K562 (cell line): Measurements from ENCODE around the gene LST1. TPM values are rescaled to one million over a fixed set of nuclear protein-coding genes. Genes with fewer than 3 reads are reported as not detected.

ENCODE experiments used
- ATF1 ChIP-seq, 2 experiments: fragments of 450-650 bp in 1 of 2; IDR thresholded peaks; 2 replicates each; pipeline ENCODE4 v1.6.1; 2016; ENCODE audit warnings: missing compliant biosample characterization in 1 of 2, missing genetic modification characterization in 1 of 2
- CHD4 ChIP-seq: fragments of 200-600 bp; sonication (generic); IDR thresholded peaks from 3 replicates; pipeline ENCODE4 v1.6.1; 2012; ENCODE audit warnings: low read depth, mild to moderate bottlenecking, mixed read lengths, low read length, inconsistent platforms; ENCODE audit not compliant: insufficient read depth, insufficient replicate concordance, poor library complexity, severe bottlenecking
- FIP1L1 ChIP-seq: fragments of 200-400 bp; formaldehyde crosslinking; IDR thresholded peaks from 2 replicates; pipeline ENCODE4 v1.6.1; 2018; ENCODE audit warnings: mild to moderate bottlenecking, low read depth, low read length; ENCODE audit not compliant: poor library complexity, severe bottlenecking
- FOXJ2 ChIP-seq: fragments of 200-800 bp; sonication (Bioruptor generic); IDR thresholded peaks from 2 replicates; pipeline ENCODE4 v1.6.1; 2016; ENCODE audit warnings: missing genetic modification characterization, missing compliant biosample characterization
- FOXM1 ChIP-seq, 2 experiments: fragments of 450-650 bp in 1 of 2; sonication (generic) in 1 of 2; formaldehyde crosslinking in 1 of 2; IDR thresholded peaks; 2 replicates each; pipeline versions ENCODE4 v1.6.1 to v1.9.0; 2017 to 2022; ENCODE audit warnings: low read depth in 2 of 2, mild to moderate bottlenecking in 2 of 2, missing genetic modification reagents in 1 of 2, moderate library complexity in 1 of 2
- HDAC3 ChIP-seq: fragments of 450-650 bp; IDR thresholded peaks from 2 replicates; pipeline ENCODE4 v1.6.1; 2018; ENCODE audit warnings: borderline replicate concordance, mild to moderate bottlenecking, moderate library complexity; ENCODE audit not compliant: partially characterized antibody
- HMG20A ChIP-seq: fragments of 450-650 bp; formaldehyde crosslinking; conservative IDR thresholded peaks from 2 replicates; pipeline ENCODE4 v1.4.0; 2020; ENCODE audit warnings: mild to moderate bottlenecking, mixed read lengths
- IRF2 ChIP-seq: sonication (generic); formaldehyde crosslinking; IDR thresholded peaks from 2 replicates; pipeline ENCODE4 v1.8.1; 2022; ENCODE audit warnings: mild to moderate bottlenecking, missing genetic modification reagents
- KAT2B ChIP-seq: IDR thresholded peaks from one replicate; pipeline ENCODE4 v1.6.1; 2012; ENCODE audit warnings: low read depth, mild to moderate bottlenecking, control low read depth, inconsistent platforms, low read length, moderate library complexity
- KLF16 ChIP-seq: IDR thresholded peaks from 2 replicates; pipeline ENCODE4 v1.6.1; 2016; ENCODE audit warnings: antibody characterized with exemption
- MTA3 ChIP-seq: fragments of 450-650 bp; formaldehyde crosslinking; IDR thresholded peaks from 2 replicates; pipeline ENCODE4 v1.6.1; 2017; ENCODE audit warnings: mild to moderate bottlenecking, borderline replicate concordance
- RFX7 ChIP-seq: fragments of 250-450 bp; sonication (Bioruptor Pico); IDR thresholded peaks from 2 replicates; pipeline ENCODE4 v1.5.1; 2021; ENCODE audit warnings: mild to moderate bottlenecking
- SMAD4 ChIP-seq: fragments of 250-450 bp; sonication (Bioruptor Pico); conservative IDR thresholded peaks from 2 replicates; pipeline ENCODE4 v1.8.0; 2021; ENCODE audit warnings: inconsistent platforms, mild to moderate bottlenecking, moderate library complexity
- SMC3 ChIP-seq: conservative IDR thresholded peaks from 2 replicates; pipeline ENCODE4 v1.6.1; 2011; ENCODE audit warnings: low read depth, low read length, improper control_type of control experiment; ENCODE audit not compliant: insufficient read depth
- SUPT5H ChIP-seq: fragments of 450-650 bp; IDR thresholded peaks from 2 replicates; pipeline ENCODE4 v1.6.1; 2016
- ZKSCAN3 ChIP-seq: fragments of 250-450 bp; sonication (Bioruptor Pico); IDR thresholded peaks from 2 replicates; pipeline ENCODE4 v1.4.0; 2020
- ZNF174 ChIP-seq: fragments of 250-450 bp; sonication (Bioruptor Pico); IDR thresholded peaks from 2 replicates; pipeline ENCODE4 v1.4.0; 2020; ENCODE audit warnings: mild to moderate bottlenecking
- polyA plus RNA-seq, 8 experiments: library from polyadenylated mRNA; depleted of rRNA in 4 of 8; stranded (reverse) in 5 of 8; unstranded in 3 of 8; fragments of >200 nt; fragmentation: Nextera tagmentation in 2 of 8; fragmentation: Illumina TruSeq in 1 of 8; extraction: Ambion mirVana in 2 of 8; extraction: Trizol in 1 of 8; gene quantifications; 2 replicates each; pipeline versions ENCODE4 v1.2.1 to v1.2.3, GENCODE V29; 2011 to 2014; ENCODE audit warnings: inconsistent platforms in 1 of 8, missing spikeins in 1 of 8
- total RNA-seq, 7 experiments: library from RNA; depleted of rRNA in 6 of 7; stranded (reverse); fragments of >200 nt in 6 of 7; fragmentation: Illumina TruSeq in 2 of 7; extraction: Trizol in 2 of 7; gene quantifications; 2 replicates each; pipeline versions ENCODE4 v1.2.1 to v1.2.3, GENCODE V29; 2011 to 2021; ENCODE audit warnings: low replicate concordance in 1 of 7
- TF ChIP-seq, protein P1 (sequence below): IDR thresholded peaks from 3 replicates; pipeline ENCODE4 v1.6.1; 2011; ENCODE audit warnings: borderline replicate concordance, mild to moderate bottlenecking, moderate library complexity; ENCODE audit not compliant: insufficient read length; ENCODE audit errors: extremely low read depth
- TF ChIP-seq, protein P2 (sequence below): sonication (generic); formaldehyde crosslinking; IDR thresholded peaks from 2 replicates; pipeline ENCODE4 v1.8.0; 2022; ENCODE audit warnings: mild to moderate bottlenecking, missing genetic modification reagents, borderline replicate concordance

LST1 gene
- total and polyA plus RNA-seq, 9 of the 15 experiments (the other 6 are each of a cell fraction or from before 2014, with no cell fraction given) = 0.82 to 7.8 (median 1.7) TPM

DNA sequence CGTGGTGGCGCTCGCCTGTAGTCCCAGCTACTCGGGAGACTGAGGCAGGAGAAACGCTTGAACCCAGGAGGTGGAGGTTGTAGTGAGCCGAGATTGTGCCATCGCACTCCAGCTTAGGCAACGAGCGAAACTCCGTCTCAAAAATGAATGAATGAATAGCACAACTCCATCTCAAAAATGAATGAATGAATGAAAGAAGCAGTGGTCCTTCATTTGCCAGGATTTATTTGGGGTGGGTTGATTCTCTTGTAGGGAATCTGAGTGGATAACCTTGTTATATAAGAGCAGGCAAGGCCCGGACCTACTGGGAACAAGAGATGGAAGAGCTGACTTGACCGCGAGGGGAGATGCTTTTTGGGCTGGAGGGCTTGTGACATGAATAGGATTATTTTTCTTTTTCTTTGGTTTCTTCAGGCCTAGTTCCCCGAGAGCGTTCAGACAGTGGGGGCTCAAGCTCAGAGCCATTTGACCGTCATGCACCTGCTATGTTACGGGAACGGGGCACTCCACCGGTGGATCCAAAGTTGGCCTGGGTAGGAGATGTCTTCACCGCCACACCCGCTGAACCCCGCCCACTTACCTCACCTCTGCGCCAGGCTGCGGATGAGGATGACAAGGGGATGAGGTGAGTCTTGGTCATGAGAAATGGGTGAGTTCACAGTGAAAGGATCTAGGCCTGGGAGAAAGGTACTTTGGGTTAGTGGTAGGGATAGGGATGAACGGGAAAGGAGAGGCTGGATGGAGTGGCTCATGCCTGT is 44.3 kb downstream of the LST1 start (continued):
- TF ChIP-seq FOXM1 (IDR thresholded peaks at IDR 0.05; ENCODE audit: low read depth) (no peak), FOXM1 (CRISPR knock-in tag; IDR thresholded peaks at IDR 0.05; ENCODE audit: low read depth) (no peak), HDAC3 (no peak), KAT2B (no peak), FOXJ2 (tag) (no peak), SMC3 (no peak), MTA3 (no peak), RFX7 (CRISPR knock-in tag) (no peak), HMG20A (CRISPR knock-in tag) (no peak), KLF16 (no peak), FIP1L1 (no peak), SMAD4 (no peak), ATF1 (CRISPR knock-in tag; IDR thresholded peaks at IDR 0.05) (no peak), ATF1 (tag; IDR thresholded peaks at IDR 0.05) (no peak), CHD4 (no peak), ZNF174 (CRISPR knock-in tag) (no peak), ZKSCAN3 (no peak), SUPT5H (peak; percentile 54), IRF2 (CRISPR knock-in tag) (no peak)
- TF ChIP-seq, protein P1, sequence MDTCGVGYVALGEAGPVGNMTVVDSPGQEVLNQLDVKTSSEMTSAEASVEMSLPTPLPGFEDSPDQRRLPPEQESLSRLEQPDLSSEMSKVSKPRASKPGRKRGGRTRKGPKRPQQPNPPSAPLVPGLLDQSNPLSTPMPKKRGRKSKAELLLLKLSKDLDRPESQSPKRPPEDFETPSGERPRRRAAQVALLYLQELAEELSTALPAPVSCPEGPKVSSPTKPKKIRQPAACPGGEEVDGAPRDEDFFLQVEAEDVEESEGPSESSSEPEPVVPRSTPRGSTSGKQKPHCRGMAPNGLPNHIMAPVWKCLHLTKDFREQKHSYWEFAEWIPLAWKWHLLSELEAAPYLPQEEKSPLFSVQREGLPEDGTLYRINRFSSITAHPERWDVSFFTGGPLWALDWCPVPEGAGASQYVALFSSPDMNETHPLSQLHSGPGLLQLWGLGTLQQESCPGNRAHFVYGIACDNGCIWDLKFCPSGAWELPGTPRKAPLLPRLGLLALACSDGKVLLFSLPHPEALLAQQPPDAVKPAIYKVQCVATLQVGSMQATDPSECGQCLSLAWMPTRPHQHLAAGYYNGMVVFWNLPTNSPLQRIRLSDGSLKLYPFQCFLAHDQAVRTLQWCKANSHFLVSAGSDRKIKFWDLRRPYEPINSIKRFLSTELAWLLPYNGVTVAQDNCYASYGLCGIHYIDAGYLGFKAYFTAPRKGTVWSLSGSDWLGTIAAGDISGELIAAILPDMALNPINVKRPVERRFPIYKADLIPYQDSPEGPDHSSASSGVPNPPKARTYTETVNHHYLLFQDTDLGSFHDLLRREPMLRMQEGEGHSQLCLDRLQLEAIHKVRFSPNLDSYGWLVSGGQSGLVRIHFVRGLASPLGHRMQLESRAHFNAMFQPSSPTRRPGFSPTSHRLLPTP = no peak
- TF ChIP-seq, protein P2, sequence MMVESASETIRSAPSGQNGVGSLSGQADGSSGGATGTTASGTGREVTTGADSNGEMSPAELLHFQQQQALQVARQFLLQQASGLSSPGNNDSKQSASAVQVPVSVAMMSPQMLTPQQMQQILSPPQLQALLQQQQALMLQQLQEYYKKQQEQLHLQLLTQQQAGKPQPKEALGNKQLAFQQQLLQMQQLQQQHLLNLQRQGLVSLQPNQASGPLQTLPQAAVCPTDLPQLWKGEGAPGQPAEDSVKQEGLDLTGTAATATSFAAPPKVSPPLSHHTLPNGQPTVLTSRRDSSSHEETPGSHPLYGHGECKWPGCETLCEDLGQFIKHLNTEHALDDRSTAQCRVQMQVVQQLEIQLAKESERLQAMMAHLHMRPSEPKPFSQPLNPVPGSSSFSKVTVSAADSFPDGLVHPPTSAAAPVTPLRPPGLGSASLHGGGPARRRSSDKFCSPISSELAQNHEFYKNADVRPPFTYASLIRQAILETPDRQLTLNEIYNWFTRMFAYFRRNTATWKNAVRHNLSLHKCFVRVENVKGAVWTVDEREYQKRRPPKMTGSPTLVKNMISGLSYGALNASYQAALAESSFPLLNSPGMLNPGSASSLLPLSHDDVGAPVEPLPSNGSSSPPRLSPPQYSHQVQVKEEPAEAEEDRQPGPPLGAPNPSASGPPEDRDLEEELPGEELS (CRISPR knock-in tag) = no peak
